ENCODE results near the gene LARGE1. TPM values are rescaled to one million over a fixed set of nuclear protein-coding genes. Genes with fewer than 3 reads are reported as not detected.

LARGE1 gene
- total and polyA plus RNA-seq, 2 of the 13 experiments (the other 11 are each of a cell fraction or from before 2014, with no cell fraction given), result 8.4 to 11.0 TPM

DNA sequence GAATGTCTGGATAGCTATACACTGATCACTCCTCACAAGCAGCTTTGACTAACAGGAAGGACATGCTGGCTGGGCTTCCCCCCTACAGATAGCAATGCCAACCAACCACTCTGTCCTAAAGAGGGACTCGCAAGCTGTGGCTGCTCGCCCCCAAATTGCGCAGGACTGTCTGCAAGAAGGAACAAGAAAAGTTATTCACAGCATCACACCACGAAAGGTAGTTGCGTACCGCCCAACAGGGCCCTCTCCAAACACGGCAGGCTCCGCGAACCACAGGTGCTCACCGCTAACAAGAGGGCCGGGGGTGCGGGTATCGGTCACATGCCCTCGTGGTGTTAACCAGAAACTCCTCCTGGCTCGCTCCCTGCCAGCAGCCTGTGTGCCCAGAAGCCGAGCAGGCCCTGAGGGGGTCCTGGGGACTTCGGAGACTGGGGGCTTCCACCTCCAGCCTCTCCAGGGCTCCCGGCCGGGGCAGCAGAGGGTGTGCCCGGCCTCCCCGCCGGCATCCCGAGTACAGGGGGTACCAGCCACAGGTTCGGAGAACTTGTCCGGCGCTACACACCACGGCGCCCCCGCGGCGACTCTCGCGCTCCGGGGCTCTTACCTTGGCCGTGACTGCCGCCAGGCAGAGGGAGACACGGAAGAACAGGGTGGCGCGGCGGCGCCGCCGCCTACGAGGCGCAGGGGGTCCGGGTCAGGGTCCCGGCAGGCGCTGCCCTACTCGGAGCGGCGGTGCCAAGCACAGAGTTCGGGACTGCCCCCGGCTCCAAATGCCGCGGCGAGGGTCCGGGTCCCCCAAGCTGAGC, 682 bp downstream of the LARGE1 start (continued):
- TF ChIP-seq ZNF790 (CRISPR knock-in tag; IDR thresholded peaks at IDR 0.05; ENCODE audit: borderline replicate concordance) (no peak), ZBTB42 (CRISPR knock-in tag; IDR thresholded peaks at IDR 0.05) (no peak), U2AF1 (optimal IDR thresholded peaks at IDR 0.05; ENCODE audit: low read depth, low read length) (no peak), FOXC1 (CRISPR knock-in tag; IDR thresholded peaks at IDR 0.05; ENCODE audit: borderline replicate concordance) (no peak; the same call in 1 of the 2 replicates), NFATC3 (CRISPR knock-in tag; IDR thresholded peaks at IDR 0.05) (no peak), ZFYVE20 (CRISPR knock-in tag; IDR thresholded peaks at IDR 0.05; ENCODE audit: borderline replicate concordance, low read depth) (no peak), ZNF263 (CRISPR knock-in tag; IDR thresholded peaks at IDR 0.05) (0 out of 2 replicates have a peak, but pooled peaks have one; percentile 30), GTF3A (CRISPR knock-in tag; conservative IDR thresholded peaks at IDR 0.05) (no peak), HNF4G (IDR thresholded peaks at IDR 0.05; ENCODE audit: borderline replicate concordance, low read depth, low read length) (no peak), HNF4G (CRISPR knock-in tag; IDR thresholded peaks at IDR 0.05; ENCODE audit: borderline replicate concordance, low read depth) (no peak), SOX6 (IDR thresholded peaks at IDR 0.05) (no peak), SOX6 (CRISPR knock-in tag; IDR thresholded peaks at IDR 0.05) (no peak), STAT5B (CRISPR knock-in tag; IDR thresholded peaks at IDR 0.05) (no peak)
- TF ChIP-seq, protein P1, sequence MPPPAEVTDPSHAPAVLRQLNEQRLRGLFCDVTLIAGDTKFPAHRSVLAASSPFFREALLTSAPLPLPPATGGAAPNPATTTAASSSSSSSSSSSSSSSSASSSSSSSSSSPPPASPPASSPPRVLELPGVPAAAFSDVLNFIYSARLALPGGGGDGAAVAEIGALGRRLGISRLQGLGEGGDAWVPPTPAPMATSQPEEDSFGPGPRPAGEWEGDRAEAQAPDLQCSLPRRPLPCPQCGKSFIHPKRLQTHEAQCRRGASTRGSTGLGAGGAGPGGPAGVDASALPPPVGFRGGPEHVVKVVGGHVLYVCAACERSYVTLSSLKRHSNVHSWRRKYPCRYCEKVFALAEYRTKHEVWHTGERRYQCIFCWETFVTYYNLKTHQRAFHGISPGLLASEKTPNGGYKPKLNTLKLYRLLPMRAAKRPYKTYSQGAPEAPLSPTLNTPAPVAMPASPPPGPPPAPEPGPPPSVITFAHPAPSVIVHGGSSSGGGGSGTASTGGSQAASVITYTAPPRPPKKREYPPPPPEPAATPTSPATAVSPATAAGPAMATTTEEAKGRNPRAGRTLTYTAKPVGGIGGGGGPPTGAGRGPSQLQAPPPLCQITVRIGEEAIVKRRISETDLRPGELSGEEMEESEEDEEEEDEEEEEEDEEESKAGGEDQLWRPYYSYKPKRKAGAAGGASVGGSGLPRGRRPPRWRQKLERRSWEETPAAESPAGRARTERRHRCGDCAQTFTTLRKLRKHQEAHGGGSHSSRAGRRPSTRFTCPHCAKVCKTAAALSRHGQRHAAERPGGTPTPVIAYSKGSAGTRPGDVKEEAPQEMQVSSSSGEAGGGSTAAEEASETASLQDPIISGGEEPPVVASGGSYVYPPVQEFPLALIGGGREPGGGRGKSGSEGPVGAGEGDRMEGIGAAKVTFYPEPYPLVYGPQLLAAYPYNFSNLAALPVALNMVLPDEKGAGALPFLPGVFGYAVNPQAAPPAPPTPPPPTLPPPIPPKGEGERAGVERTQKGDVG (CRISPR knock-in tag; IDR thresholded peaks at IDR 0.05; ENCODE audit: borderline replicate concordance), result no peak
- TF ChIP-seq, protein P2, sequence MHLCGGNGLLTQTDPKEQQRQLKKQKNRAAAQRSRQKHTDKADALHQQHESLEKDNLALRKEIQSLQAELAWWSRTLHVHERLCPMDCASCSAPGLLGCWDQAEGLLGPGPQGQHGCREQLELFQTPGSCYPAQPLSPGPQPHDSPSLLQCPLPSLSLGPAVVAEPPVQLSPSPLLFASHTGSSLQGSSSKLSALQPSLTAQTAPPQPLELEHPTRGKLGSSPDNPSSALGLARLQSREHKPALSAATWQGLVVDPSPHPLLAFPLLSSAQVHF (CRISPR knock-in tag; IDR thresholded peaks at IDR 0.05), result no peak
- TF ChIP-seq, protein P3, sequence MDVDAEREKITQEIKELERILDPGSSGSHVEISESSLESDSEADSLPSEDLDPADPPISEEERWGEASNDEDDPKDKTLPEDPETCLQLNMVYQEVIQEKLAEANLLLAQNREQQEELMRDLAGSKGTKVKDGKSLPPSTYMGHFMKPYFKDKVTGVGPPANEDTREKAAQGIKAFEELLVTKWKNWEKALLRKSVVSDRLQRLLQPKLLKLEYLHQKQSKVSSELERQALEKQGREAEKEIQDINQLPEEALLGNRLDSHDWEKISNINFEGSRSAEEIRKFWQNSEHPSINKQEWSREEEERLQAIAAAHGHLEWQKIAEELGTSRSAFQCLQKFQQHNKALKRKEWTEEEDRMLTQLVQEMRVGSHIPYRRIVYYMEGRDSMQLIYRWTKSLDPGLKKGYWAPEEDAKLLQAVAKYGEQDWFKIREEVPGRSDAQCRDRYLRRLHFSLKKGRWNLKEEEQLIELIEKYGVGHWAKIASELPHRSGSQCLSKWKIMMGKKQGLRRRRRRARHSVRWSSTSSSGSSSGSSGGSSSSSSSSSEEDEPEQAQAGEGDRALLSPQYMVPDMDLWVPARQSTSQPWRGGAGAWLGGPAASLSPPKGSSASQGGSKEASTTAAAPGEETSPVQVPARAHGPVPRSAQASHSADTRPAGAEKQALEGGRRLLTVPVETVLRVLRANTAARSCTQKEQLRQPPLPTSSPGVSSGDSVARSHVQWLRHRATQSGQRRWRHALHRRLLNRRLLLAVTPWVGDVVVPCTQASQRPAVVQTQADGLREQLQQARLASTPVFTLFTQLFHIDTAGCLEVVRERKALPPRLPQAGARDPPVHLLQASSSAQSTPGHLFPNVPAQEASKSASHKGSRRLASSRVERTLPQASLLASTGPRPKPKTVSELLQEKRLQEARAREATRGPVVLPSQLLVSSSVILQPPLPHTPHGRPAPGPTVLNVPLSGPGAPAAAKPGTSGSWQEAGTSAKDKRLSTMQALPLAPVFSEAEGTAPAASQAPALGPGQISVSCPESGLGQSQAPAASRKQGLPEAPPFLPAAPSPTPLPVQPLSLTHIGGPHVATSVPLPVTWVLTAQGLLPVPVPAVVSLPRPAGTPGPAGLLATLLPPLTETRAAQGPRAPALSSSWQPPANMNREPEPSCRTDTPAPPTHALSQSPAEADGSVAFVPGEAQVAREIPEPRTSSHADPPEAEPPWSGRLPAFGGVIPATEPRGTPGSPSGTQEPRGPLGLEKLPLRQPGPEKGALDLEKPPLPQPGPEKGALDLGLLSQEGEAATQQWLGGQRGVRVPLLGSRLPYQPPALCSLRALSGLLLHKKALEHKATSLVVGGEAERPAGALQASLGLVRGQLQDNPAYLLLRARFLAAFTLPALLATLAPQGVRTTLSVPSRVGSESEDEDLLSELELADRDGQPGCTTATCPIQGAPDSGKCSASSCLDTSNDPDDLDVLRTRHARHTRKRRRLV (CRISPR knock-in tag; IDR thresholded peaks at IDR 0.05), result no peak
- TF ChIP-seq, protein P4, sequence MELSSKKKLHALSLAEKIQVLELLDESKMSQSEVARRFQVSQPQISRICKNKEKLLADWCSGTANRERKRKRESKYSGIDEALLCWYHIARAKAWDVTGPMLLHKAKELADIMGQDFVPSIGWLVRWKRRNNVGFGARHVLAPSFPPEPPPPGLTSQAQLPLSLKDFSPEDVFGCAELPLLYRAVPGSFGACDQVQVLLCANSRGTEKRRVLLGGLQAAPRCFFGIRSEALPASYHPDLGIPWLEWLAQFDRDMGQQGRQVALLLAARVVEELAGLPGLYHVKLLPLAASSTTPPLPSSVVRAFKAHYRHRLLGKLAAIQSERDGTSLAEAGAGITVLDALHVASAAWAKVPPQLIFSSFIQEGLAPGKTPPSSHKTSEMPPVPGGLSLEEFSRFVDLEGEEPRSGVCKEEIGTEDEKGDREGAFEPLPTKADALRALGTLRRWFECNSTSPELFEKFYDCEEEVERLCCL (CRISPR knock-in tag; IDR thresholded peaks at IDR 0.05; ENCODE audit: borderline replicate concordance), result no peak
- TF ChIP-seq, protein P5, sequence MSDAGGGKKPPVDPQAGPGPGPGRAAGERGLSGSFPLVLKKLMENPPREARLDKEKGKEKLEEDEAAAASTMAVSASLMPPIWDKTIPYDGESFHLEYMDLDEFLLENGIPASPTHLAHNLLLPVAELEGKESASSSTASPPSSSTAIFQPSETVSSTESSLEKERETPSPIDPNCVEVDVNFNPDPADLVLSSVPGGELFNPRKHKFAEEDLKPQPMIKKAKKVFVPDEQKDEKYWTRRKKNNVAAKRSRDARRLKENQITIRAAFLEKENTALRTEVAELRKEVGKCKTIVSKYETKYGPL (CRISPR knock-in tag; IDR thresholded peaks at IDR 0.05), result 0 out of 2 replicates have a peak, but pooled peaks have one; percentile 48
